Stomach (tissue), 9 donors: ENCODE measurements around the gene STAT4. TPM values are rescaled to one million over a fixed set of nuclear protein-coding genes. Genes with fewer than 3 reads are reported as not detected.

ENCODE experiments used
- DNase-seq, 2 donors: peaks; one replicate each; pipeline versions ENCODE4 v3.0.0 to v3.0.0-alpha.2; 2013 to 2019
- H3K27ac ChIP-seq, 5 donors: fragments of 200-600 bp in 4 of 5; sonication (generic) in 4 of 5; one replicate each; pipeline ENCODE4 v1.5.1; 2013 to 2019; ENCODE audit warnings: mild to moderate bottlenecking in 1 of 5, moderate library complexity in 1 of 5
- H3K27me3 ChIP-seq, 3 donors: fragments of 200-600 bp; sonication (generic); one replicate each; pipeline ENCODE4 v1.5.1; 2017 to 2019; ENCODE audit warnings: mixed run types in 1 of 3
- H3K36me3 ChIP-seq, 4 donors: fragments of 200-600 bp; sonication (generic); 1 replicate in 3 of 4; 2 replicates in 1 of 4; pipeline ENCODE4 v1.5.1; 2016 to 2019
- H3K4me1 ChIP-seq, 4 donors: fragments of 200-600 bp; sonication (generic); one replicate each; pipeline ENCODE4 v1.5.1; 2016 to 2019
- H3K4me3 ChIP-seq, 4 donors: fragments of 200-600 bp; sonication (generic) in 3 of 4; one replicate each; pipeline ENCODE4 v1.5.1; 2016 to 2019; ENCODE audit warnings: mild to moderate bottlenecking in 1 of 4
- H3K9me3 ChIP-seq, 4 donors: fragments of 200-600 bp; sonication (generic); one replicate each; pipeline ENCODE4 v1.5.1; 2016 to 2019
- EP300 ChIP-seq: sonication (generic); formaldehyde crosslinking; IDR thresholded peaks from one replicate; pipeline ENCODE4 v1.6.1; 2017; ENCODE audit warnings: antibody characterized with exemption
- POLR2A ChIP-seq, 4 donors: fragments of 450-650 bp; IDR thresholded peaks; one replicate each; pipeline ENCODE4 v1.6.1; 2016; ENCODE audit warnings: antibody characterized with exemption in 4 of 4, control low read depth in 2 of 4, mild to moderate bottlenecking in 1 of 4, moderate library complexity in 1 of 4
- POLR2AphosphoS5 ChIP-seq, 3 donors: sonication (generic); formaldehyde crosslinking; IDR thresholded peaks; one replicate each; pipeline ENCODE4 v1.6.1; 2016; ENCODE audit warnings: antibody characterized with exemption in 3 of 3
- WGBS, 5 donors: extraction: QIAGEN DNeasy Blood & Tissue Kit in 3 of 5; methylation state at CpG; one replicate each; pipeline versions ENCODE4 v1.1.5 to v1.1.7; 2013 to 2018; 5-methylcytosine and 5-hydroxymethylcytosine counted together
- intact Hi-C: fragments of 100-400 bp; cut with DNase I; formaldehyde crosslinking; loops from one replicate; pipeline ENCODE4 v1.15.1; 2023; ENCODE audit warnings: low total_unique reads
- polyA plus RNA-seq, 3 donors: library from polyadenylated mRNA; stranded (reverse); fragments of 200-250 nt; gene quantifications; one replicate each; pipeline ENCODE4 v1.2.3, GENCODE V29; 2013
- small RNA-seq, 4 donors: library from RNA; depleted of rRNA; stranded (forward); fragments of <200 nt; gene quantifications; one replicate each; pipeline ENCODE3, GENCODE V24; 2016
- total RNA-seq, 5 donors: library from RNA; depleted of rRNA; stranded (reverse); fragments of >200 nt; gene quantifications; one replicate each; pipeline versions ENCODE4 v1.1.0 to v1.2.3, GENCODE V29; 2014 to 2016
- TF ChIP-seq, protein P1 (sequence below), 7 experiments: fragments of 450-650 bp in 4 of 7; fragments of 200-600 bp in 3 of 7; sonication (generic) in 3 of 7; IDR thresholded peaks; one replicate each; pipeline ENCODE4 v1.5.1; 2016 to 2019; ENCODE audit warnings: antibody characterized with exemption in 7 of 7, control low read depth in 2 of 7, mild to moderate bottlenecking in 1 of 7
- donor health status: healthy with polysubstance abuse.
- donor health status: Bipolar disorder and iron deficiency.
- donor health status: healthy.

Gene STAT4
- total and polyA plus RNA-seq, 8 donors = 0.75 to 21.4 (median 3.8) TPM

DNA sequence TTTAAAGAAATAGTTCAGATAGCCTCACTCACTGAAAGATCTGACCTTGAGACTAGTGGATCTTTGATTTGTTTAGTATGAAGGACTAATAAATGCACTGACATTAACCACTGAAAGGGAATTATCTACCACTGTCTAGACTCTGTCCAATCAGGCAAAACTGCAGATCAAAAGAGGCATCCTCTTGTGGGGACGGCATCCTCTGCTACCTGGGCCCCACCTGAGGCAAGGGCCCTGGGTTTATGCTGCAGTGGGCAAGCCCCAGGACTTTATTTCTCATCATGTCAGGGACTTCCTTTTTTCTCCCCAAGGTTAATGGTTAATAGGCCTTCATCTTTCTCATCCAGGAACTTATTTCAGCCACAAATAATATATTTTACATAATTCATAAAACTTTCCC is 169.1 kb downstream of the STAT4 start:
- H3K9me3 ChIP-seq = no peaks in the 10 kb centered on the region
- no peak overlapping the region for H3K4me3 ChIP-seq
- H3K4me1 ChIP-seq = peaks cover 4 to 17% (median 9%) of the 10 kb centered on the region in 4 donors
- WGBS, 5 donors = 85 to 97% (median 94%) methylated on average over 1 of the region's 1 CpG
- H3K27me3 ChIP-seq = no peaks in the 10 kb centered on the region
- TF ChIP-seq EP300 = no peak
- no peak for TF ChIP-seq POLR2AphosphoS5 (IDR thresholded peaks at IDR 0.05)
- TF ChIP-seq, protein P1, sequence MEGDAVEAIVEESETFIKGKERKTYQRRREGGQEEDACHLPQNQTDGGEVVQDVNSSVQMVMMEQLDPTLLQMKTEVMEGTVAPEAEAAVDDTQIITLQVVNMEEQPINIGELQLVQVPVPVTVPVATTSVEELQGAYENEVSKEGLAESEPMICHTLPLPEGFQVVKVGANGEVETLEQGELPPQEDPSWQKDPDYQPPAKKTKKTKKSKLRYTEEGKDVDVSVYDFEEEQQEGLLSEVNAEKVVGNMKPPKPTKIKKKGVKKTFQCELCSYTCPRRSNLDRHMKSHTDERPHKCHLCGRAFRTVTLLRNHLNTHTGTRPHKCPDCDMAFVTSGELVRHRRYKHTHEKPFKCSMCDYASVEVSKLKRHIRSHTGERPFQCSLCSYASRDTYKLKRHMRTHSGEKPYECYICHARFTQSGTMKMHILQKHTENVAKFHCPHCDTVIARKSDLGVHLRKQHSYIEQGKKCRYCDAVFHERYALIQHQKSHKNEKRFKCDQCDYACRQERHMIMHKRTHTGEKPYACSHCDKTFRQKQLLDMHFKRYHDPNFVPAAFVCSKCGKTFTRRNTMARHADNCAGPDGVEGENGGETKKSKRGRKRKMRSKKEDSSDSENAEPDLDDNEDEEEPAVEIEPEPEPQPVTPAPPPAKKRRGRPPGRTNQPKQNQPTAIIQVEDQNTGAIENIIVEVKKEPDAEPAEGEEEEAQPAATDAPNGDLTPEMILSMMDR (IDR thresholded peaks at IDR 0.05) = no peak
- TF ChIP-seq POLR2A (IDR thresholded peaks at IDR 0.05) = no peak
- DNase-seq = no peak
- intact Hi-C loops = no loop called here
- no peak overlapping the region for H3K27ac ChIP-seq
- peaks cover 76 to 100% (median 100%) of the 10 kb centered on the region in 4 donors for H3K36me3 ChIP-seq

GRCh38 chr2:190981333-190981732 is 169.5 kb downstream of the STAT4 start:
- H3K4me3 ChIP-seq = no peak overlapping the region
- peaks cover 76 to 100% (median 100%) of the 10 kb centered on the region in 4 donors for H3K36me3 ChIP-seq
- no peak for TF ChIP-seq EP300
- no peak for TF ChIP-seq POLR2AphosphoS5 (IDR thresholded peaks at IDR 0.05)
- no peak for TF ChIP-seq POLR2A (IDR thresholded peaks at IDR 0.05)
- DNase-seq = no peak
- no peaks in the 10 kb centered on the region for H3K9me3 ChIP-seq
- intact Hi-C loops = no loop called here
- peaks cover 4 to 17% (median 9%) of the 10 kb centered on the region in 4 donors for H3K4me1 ChIP-seq
- 87 to 92% (median 90%) methylated on average over 6 of the region's 6 CpGs for WGBS, 5 donors
- no peaks in the 10 kb centered on the region for H3K27me3 ChIP-seq
- H3K27ac ChIP-seq = no peak overlapping the region

GRCh38 chr2:190980630-190981209 is 170.1 kb downstream of the STAT4 start:
- 40 to 64% (median 45%) methylated on average over 10 of the region's 10 CpGs for WGBS, 5 donors
- Histone ChIP-seq H3K27ac (peak overlapping the region; percentile 44 to 79 (median 57)), H3K4me3 (no peak overlapping the region), H3K36me3 (peaks cover 76 to 100% (median 100%) of the 10 kb centered on the region in 4 donors), H3K9me3 (no peaks in the 10 kb centered on the region), H3K27me3 (no peaks in the 10 kb centered on the region), H3K4me1 (peaks cover 4 to 17% (median 9%) of the 10 kb centered on the region in 4 donors)
- TF ChIP-seq, protein P1 (IDR thresholded peaks at IDR 0.05) = no peak
- TF ChIP-seq POLR2AphosphoS5 (IDR thresholded peaks at IDR 0.05) = no peak
- TF ChIP-seq EP300 = no peak
- TF ChIP-seq POLR2A (IDR thresholded peaks at IDR 0.05) = no peak
- no peak for DNase-seq
- intact Hi-C loops = no loop called here

DNA sequence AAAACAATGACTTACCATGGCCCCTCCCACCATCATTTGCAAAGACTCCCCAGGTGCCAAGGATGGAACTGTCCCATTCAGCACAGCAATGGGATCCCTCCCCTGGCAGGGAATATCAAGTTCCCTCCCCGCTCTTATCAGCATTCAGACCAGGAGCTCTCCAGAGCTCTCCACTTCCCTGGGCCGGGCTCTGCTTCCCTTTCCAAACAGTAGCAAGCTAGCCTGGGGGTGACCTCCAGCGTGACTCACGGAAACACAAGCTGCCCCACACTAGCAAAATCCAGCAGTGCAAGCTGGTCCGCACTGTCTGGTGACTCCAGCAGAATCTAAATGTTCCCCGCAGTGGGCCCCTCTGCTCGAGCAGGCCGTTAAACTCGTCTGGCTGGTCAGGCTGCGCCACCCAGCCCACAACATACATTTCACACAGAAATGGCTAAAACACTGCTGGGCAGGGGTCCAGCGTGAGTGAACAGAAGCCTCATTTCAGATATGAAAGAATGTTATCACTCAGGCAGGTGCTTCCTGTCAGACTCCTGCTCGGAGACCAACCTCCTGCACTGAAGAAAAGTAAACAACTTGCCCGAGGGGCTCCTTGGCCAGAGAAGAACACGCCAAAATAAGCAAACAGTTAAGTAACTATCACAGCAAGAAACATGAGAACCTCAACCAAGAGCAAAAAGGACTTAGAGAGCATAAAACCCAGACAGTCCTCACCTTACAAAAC is 170.7 kb downstream of the STAT4 start:
- WGBS, 5 donors = 14 to 38% (median 31%) methylated on average over 14 of the region's 14 CpGs
- intact Hi-C loops = no loop called here

More for the DNA sequence above, 170.7 kb downstream of the STAT4 start:
- peak overlapping the region; percentile 44 to 79 (median 57) for H3K27ac ChIP-seq
- no peak overlapping the region for H3K4me3 ChIP-seq
- peak; percentile 74 to 95 for DNase-seq
- H3K36me3 ChIP-seq = peaks cover 76 to 100% (median 100%) of the 10 kb centered on the region in 4 donors
- H3K27me3 ChIP-seq = no peaks in the 10 kb centered on the region
- H3K9me3 ChIP-seq = no peaks in the 10 kb centered on the region
- H3K4me1 ChIP-seq = peaks cover 4 to 17% (median 9%) of the 10 kb centered on the region in 4 donors
- TF ChIP-seq EP300 = no peak
- TF ChIP-seq POLR2A (IDR thresholded peaks at IDR 0.05) = no peak
- TF ChIP-seq, protein P1 (IDR thresholded peaks at IDR 0.05) = no peak
- TF ChIP-seq POLR2AphosphoS5 (IDR thresholded peaks at IDR 0.05) = peak in 1 of 3 donors; percentile 77

Small RNA genes within 50 kb of the gene (small RNA-seq; reads per million reads assigned to genes)
- 0 reads per million in 4 donors for gene RNU6-959P

Other genes starting within 250 kb of the STAT4 start
- 100 to 1,000 TPM in 1 of 5 donors, 10 to 100 TPM in 4; 45.8 to 289 (median 80.4) TPM for gene STAT1, start 136.8 kb downstream of the STAT4 start, total RNA-seq
- 10 to 100 TPM; 23.2 to 36.1 (median 25.4) TPM for gene STAT1, start 136.8 kb downstream of the STAT4 start, polyA plus RNA-seq
- gene MYO1B, start 94.4 kb upstream of the STAT4 start, total RNA-seq = 100 to 1,000 TPM in 1 of 5 donors, 10 to 100 TPM in 3, 1 to 10 TPM in 1; 8.8 to 123 (median 25.5) TPM
- 10 to 100 TPM in 1 of 3 donors, 1 to 10 TPM in 2; 6.1 to 11.0 (median 7.5) TPM for gene MYO1B, start 94.4 kb upstream of the STAT4 start, polyA plus RNA-seq